GM18520 (cell line): ENCODE results near the gene TRMT13.

Experiments used
- ATAC-seq: cut with Tn5 transposase; IDR thresholded peaks from one replicate; pipeline ENCODE4 v1.9.1; 2021; ENCODE audit not compliant: unreplicated experiment

Gene TRMT13

GRCh38 chr1:100132566-100133477 is at the start of gene TRMT13, which contains the start of gene SASS6:
TRMT13 (plus strand) TSS chr1:100133163; CDS start chr1:100133169, 6 bp downstream.
SASS6 (minus strand) TSS chr1:100132930; CDS start chr1:100132814, 116 bp downstream.
- peak; percentile 76 for ATAC-seq

- no peak for ATAC-seq
These were observed 45.6 kb upstream of the TRMT13 start for GRCh38 chr1:100087396-100087795.

GRCh38 chr1:100089082-100089481 is 43.9 kb upstream of the TRMT13 start:
- no peak for ATAC-seq

- no peak for ATAC-seq
These were observed 42.5 kb upstream of the TRMT13 start for GRCh38 chr1:100090471-100090870.

- ATAC-seq = no peak
These were observed 32.8 kb upstream of the TRMT13 start for GRCh38 chr1:100100202-100100601.

- ATAC-seq = no peak
These were observed 31.4 kb upstream of the TRMT13 start for GRCh38 chr1:100101564-100101963.

- ATAC-seq = no peak
These were observed 25.3 kb upstream of the TRMT13 start for GRCh38 chr1:100107696-100108095.

GRCh38 chr1:100109554-100110066 is 23.4 kb upstream of the TRMT13 start:
- ATAC-seq = no peak

GRCh38 chr1:100115524-100115923 is 17.4 kb upstream of the TRMT13 start:
- no peak for ATAC-seq

GRCh38 chr1:100122177-100122576 is 10.8 kb upstream of the TRMT13 start:
- no peak for ATAC-seq

- ATAC-seq = no peak
These were observed 5.7 kb upstream of the TRMT13 start for GRCh38 chr1:100127226-100127625.

GRCh38 chr1:100130552-100131077 is 2.3 kb upstream of the TRMT13 start:
- ATAC-seq = no peak

GRCh38 chr1:100131623-100132022 is 1.3 kb upstream of the TRMT13 start:
- no peak for ATAC-seq

- ATAC-seq = no peak
These were observed 1.9 kb downstream of the TRMT13 start for GRCh38 chr1:100134872-100135271.

- ATAC-seq = no peak
These were observed 4.6 kb downstream of the TRMT13 start for GRCh38 chr1:100137602-100138001.

- no peak for ATAC-seq
These were observed 8.2 kb downstream of the TRMT13 start for GRCh38 chr1:100141192-100141591.

GRCh38 chr1:100142343-100142742 is 9.4 kb downstream of the TRMT13 start:
- ATAC-seq = no peak

- ATAC-seq = no peak
These were observed 12.2 kb downstream of the TRMT13 start for GRCh38 chr1:100145116-100145515.

GRCh38 chr1:100146958-100147357 is 14.0 kb downstream of the TRMT13 start:
- ATAC-seq = no peak

- ATAC-seq = no peak
These were observed 14.9 kb downstream of the TRMT13 start for GRCh38 chr1:100147875-100148274.

- ATAC-seq = no peak
These were observed 18.7 kb downstream of the TRMT13 start for GRCh38 chr1:100151679-100152078.

- peak; percentile 35 for ATAC-seq
These were observed 19.3 kb downstream of the TRMT13 start for GRCh38 chr1:100152271-100152670.
